Neuronal stem cell (in vitro differentiated cells): ENCODE data around the gene PAQR7.

ENCODE experiments used
- DNase-seq: peaks from one replicate; pipeline ENCODE4 v3.0.0-alpha.2; 2013; ENCODE audit warnings: low spot score
- H2AFZ ChIP-seq: one replicate; pipeline ENCODE4 v1.6.1; 2013; ENCODE audit warnings: mild to moderate bottlenecking, low read length, inconsistent platforms
- H2AK5ac ChIP-seq: 2 replicates; pipeline ENCODE4 v1.6.1; 2013; ENCODE audit warnings: low read depth, mild to moderate bottlenecking, inconsistent platforms, low read length, moderate library complexity, mixed read lengths
- H2BK120ac ChIP-seq: 2 replicates; pipeline ENCODE4 v1.6.1; 2013; ENCODE audit warnings: low read depth, mild to moderate bottlenecking, inconsistent platforms, low read length, moderate library complexity, mixed read lengths
- H2BK12ac ChIP-seq: one replicate; pipeline ENCODE4 v1.6.1; 2013; ENCODE audit warnings: low read length, inconsistent platforms
- H2BK15ac ChIP-seq: 2 replicates; pipeline ENCODE4 v1.6.1; 2013; ENCODE audit warnings: mild to moderate bottlenecking, low read length, inconsistent platforms, mixed read lengths
- H2BK5ac ChIP-seq: one replicate; pipeline ENCODE4 v1.6.1; 2013; ENCODE audit warnings: inconsistent platforms, mild to moderate bottlenecking, low read length, moderate library complexity
- H3K14ac ChIP-seq: one replicate; pipeline ENCODE4 v1.6.1; 2013; ENCODE audit warnings: low read length, inconsistent platforms
- H3K18ac ChIP-seq: 2 replicates; pipeline ENCODE4 v1.6.1; 2013; ENCODE audit warnings: low read length, inconsistent platforms
- H3K23ac ChIP-seq: 2 replicates; pipeline ENCODE4 v1.6.1; 2013; ENCODE audit warnings: low read depth, mild to moderate bottlenecking, mixed read lengths, low read length, inconsistent platforms; ENCODE audit not compliant: poor library complexity
- H3K27ac ChIP-seq: replicated peaks from 3 replicates; pipeline ENCODE4 v1.5.1; 2013; ENCODE audit warnings: low read length, inconsistent platforms
- H3K27me3 ChIP-seq, 3 experiments: 2 replicates each; pipeline ENCODE4 v1.6.1; 2013; ENCODE audit warnings: low read length in 3 of 3, mild to moderate bottlenecking in 2 of 3, inconsistent platforms in 1 of 3, low read depth in 1 of 3, mixed read lengths in 1 of 3, moderate library complexity in 1 of 3; ENCODE audit not compliant: control insufficient read depth in 3 of 3, insufficient read depth in 3 of 3
- H3K36me3 ChIP-seq, 2 donors: replicated peaks in 1 of 2; 2 replicates each; pipeline ENCODE4 v1.6.1; 2013; ENCODE audit warnings: low read length in 2 of 2; ENCODE audit not compliant: control insufficient read depth in 2 of 2, insufficient read depth in 2 of 2
- H3K4ac ChIP-seq: 2 replicates; pipeline ENCODE4 v1.6.1; 2013; ENCODE audit warnings: inconsistent platforms, mild to moderate bottlenecking, low read length, moderate library complexity
- H3K4me1 ChIP-seq, 2 donors: 1 replicate in 1 of 2; 2 replicates in 1 of 2; pipeline ENCODE4 v1.6.1; 2013; ENCODE audit warnings: low read length in 2 of 2, low read depth in 1 of 2; ENCODE audit not compliant: control insufficient read depth in 2 of 2, insufficient read depth in 1 of 2
- H3K4me2 ChIP-seq: one replicate; pipeline ENCODE4 v1.6.1; 2013; ENCODE audit warnings: mild to moderate bottlenecking, low read length, inconsistent platforms; ENCODE audit not compliant: insufficient read depth, poor library complexity, severe bottlenecking
- H3K4me3 ChIP-seq, 2 donors: 2 replicates each; pipeline ENCODE4 v1.5.1; 2013; ENCODE audit warnings: low read length in 2 of 2, mild to moderate bottlenecking in 2 of 2, inconsistent platforms in 1 of 2, moderate library complexity in 1 of 2
- H3K79me1 ChIP-seq: one replicate; pipeline ENCODE4 v1.6.1; 2013; ENCODE audit warnings: low read depth, mild to moderate bottlenecking, inconsistent platforms, low read length, moderate library complexity
- H3K9ac ChIP-seq: one replicate; pipeline ENCODE4 v1.6.1; 2013; ENCODE audit warnings: mild to moderate bottlenecking, low read depth, low read length, inconsistent platforms; ENCODE audit not compliant: poor library complexity
- H3K9me3 ChIP-seq, 2 donors: replicated peaks in 1 of 2; 2 replicates each; pipeline versions ENCODE3 to v1.6.1; 2013; ENCODE audit warnings: low read length in 2 of 2, mild to moderate bottlenecking in 2 of 2, inconsistent platforms in 1 of 2, low read depth in 1 of 2, mixed read lengths in 1 of 2, moderate library complexity in 1 of 2; ENCODE audit not compliant: control insufficient read depth in 2 of 2, insufficient read depth in 1 of 2
- H4K8ac ChIP-seq: one replicate; pipeline ENCODE4 v1.6.1; 2013; ENCODE audit warnings: low read depth, mild to moderate bottlenecking, inconsistent platforms, low read length, moderate library complexity
- H4K91ac ChIP-seq: one replicate; pipeline ENCODE4 v1.6.1; 2013; ENCODE audit warnings: low read length, low read depth, mild to moderate bottlenecking, inconsistent platforms; ENCODE audit not compliant: poor library complexity
- WGBS, 2 donors: extraction: QIAGEN DNeasy Blood & Tissue Kit; methylation state at CpG; one replicate each; pipeline ENCODE4 v1.1.7; 2013; ENCODE audit warnings: missing lambda C conversion rate in 2 of 2, mixed read lengths in 1 of 2; ENCODE audit not compliant: insufficient read length in 2 of 2, insufficient replicate concordance in 1 of 2; ENCODE audit errors: extremely low coverage in 2 of 2; 5-methylcytosine and 5-hydroxymethylcytosine counted together

PAQR7 gene

GRCh38 chr1:25909040-25909439 is 33.5 kb upstream of the PAQR7 start:
- no peaks in the 10 kb centered on the region for H3K9me3 ChIP-seq
- no peak overlapping the region for H2BK5ac ChIP-seq
- H2BK120ac ChIP-seq, result no peak overlapping the region
- H3K18ac ChIP-seq, result peak overlapping the region; percentile 68
- no peak overlapping the region for H2BK12ac ChIP-seq
- H3K4me1 ChIP-seq, result peaks cover 13 to 19% of the 10 kb centered on the region in 2 donors
- no peak overlapping the region for H3K14ac ChIP-seq
- H4K8ac ChIP-seq, result no peak overlapping the region
- H3K4ac ChIP-seq, result no peak overlapping the region
- no peak overlapping the region for H2AK5ac ChIP-seq
- no peaks in the 10 kb centered on the region for H3K27me3 ChIP-seq
- peak overlapping the region; percentile 59 for H2BK15ac ChIP-seq
- H3K23ac ChIP-seq, result no peak overlapping the region
- peak overlapping the region; percentile 20 for H3K27ac ChIP-seq
- no peak overlapping the region for H3K4me2 ChIP-seq
- no peaks in the 10 kb centered on the region for H3K79me1 ChIP-seq
- no peak overlapping the region for H3K4me3 ChIP-seq
- WGBS, 2 donors, result no CpG with 5 or more reads among the region's 10 CpGs
- peaks cover 0 to 6% of the 10 kb centered on the region in 2 donors for H3K36me3 ChIP-seq
- DNase-seq, result no peak
- no peak overlapping the region for H4K91ac ChIP-seq
- H2AFZ ChIP-seq, result peak overlapping the region; percentile 54
- no peak overlapping the region for H3K9ac ChIP-seq

- no peak overlapping the region for H2BK15ac ChIP-seq
- no peaks in the 10 kb centered on the region for H3K27me3 ChIP-seq
- no peak overlapping the region for H3K9ac ChIP-seq
- H2AFZ ChIP-seq, result peak overlapping the region; percentile 59
- no peak for DNase-seq
- H4K8ac ChIP-seq, result no peak overlapping the region
- H3K4me1 ChIP-seq, result peaks cover 16 to 21% of the 10 kb centered on the region in 2 donors
- no peak overlapping the region for H2BK120ac ChIP-seq
- H4K91ac ChIP-seq, result no peak overlapping the region
- H3K4me3 ChIP-seq, result no peak overlapping the region
- no peak overlapping the region for H3K14ac ChIP-seq
- H2BK5ac ChIP-seq, result no peak overlapping the region
- H3K79me1 ChIP-seq, result no peaks in the 10 kb centered on the region
- H2AK5ac ChIP-seq, result no peak overlapping the region
- no peak overlapping the region for H3K4ac ChIP-seq
- H3K4me2 ChIP-seq, result no peak overlapping the region
- H3K9me3 ChIP-seq, result no peaks in the 10 kb centered on the region
- no peak overlapping the region for H2BK12ac ChIP-seq
- H3K36me3 ChIP-seq, result peaks cover 1 to 14% of the 10 kb centered on the region in 2 donors
- H3K23ac ChIP-seq, result no peak overlapping the region
- WGBS, 2 donors, result no CpG with 5 or more reads among the region's 1 CpG
- H3K27ac ChIP-seq, result no peak overlapping the region
- no peak overlapping the region for H3K18ac ChIP-seq
Measured at GRCh38 chr1:25908161-25908560, 32.7 kb upstream of the PAQR7 start.

DNA sequence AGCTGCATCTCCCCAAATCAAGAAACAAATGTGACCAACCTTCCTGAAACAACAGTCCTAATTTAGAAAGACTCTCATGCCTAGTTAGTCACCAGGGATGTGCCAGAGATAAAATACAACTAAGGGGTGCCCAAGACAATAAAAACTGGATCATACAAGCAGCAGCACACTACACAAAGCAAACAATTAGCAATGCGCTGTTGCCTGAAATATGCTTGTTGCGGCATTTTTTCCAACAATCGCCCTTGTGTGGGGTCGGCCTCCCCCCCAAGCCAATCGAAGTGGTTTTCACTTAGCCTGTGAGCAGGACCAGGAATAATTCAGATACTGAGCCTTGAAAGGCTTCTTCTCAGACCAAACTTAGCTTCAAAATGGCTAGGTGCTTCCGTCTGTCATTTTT is 32.1 kb upstream of the PAQR7 start:
- H2BK15ac ChIP-seq, result no peak overlapping the region
- WGBS, 2 donors, result no CpG with 5 or more reads among the region's 6 CpGs
- H3K9me3 ChIP-seq, result no peaks in the 10 kb centered on the region
- H2AFZ ChIP-seq, result peak overlapping the region; percentile 59
- H3K36me3 ChIP-seq, result peaks cover 4 to 20% of the 10 kb centered on the region in 2 donors
- H3K27me3 ChIP-seq, result no peaks in the 10 kb centered on the region
- H3K4me1 ChIP-seq, result peaks cover 17 to 26% of the 10 kb centered on the region in 2 donors
- H2BK5ac ChIP-seq, result no peak overlapping the region
- peak overlapping the region; percentile 28 for H4K91ac ChIP-seq
- H3K4me3 ChIP-seq, result no peak overlapping the region
- H2AK5ac ChIP-seq, result no peak overlapping the region
- H3K4me2 ChIP-seq, result no peak overlapping the region
- no peak overlapping the region for H3K14ac ChIP-seq
- H3K23ac ChIP-seq, result no peak overlapping the region
- H2BK12ac ChIP-seq, result no peak overlapping the region
- DNase-seq, result no peak
- no peak overlapping the region for H3K9ac ChIP-seq
- H2BK120ac ChIP-seq, result no peak overlapping the region
- H3K4ac ChIP-seq, result no peak overlapping the region
- no peak overlapping the region for H3K18ac ChIP-seq
- H3K79me1 ChIP-seq, result peaks cover under 1% of the 10 kb centered on the region
- no peak overlapping the region for H3K27ac ChIP-seq
- no peak overlapping the region for H4K8ac ChIP-seq

DNA sequence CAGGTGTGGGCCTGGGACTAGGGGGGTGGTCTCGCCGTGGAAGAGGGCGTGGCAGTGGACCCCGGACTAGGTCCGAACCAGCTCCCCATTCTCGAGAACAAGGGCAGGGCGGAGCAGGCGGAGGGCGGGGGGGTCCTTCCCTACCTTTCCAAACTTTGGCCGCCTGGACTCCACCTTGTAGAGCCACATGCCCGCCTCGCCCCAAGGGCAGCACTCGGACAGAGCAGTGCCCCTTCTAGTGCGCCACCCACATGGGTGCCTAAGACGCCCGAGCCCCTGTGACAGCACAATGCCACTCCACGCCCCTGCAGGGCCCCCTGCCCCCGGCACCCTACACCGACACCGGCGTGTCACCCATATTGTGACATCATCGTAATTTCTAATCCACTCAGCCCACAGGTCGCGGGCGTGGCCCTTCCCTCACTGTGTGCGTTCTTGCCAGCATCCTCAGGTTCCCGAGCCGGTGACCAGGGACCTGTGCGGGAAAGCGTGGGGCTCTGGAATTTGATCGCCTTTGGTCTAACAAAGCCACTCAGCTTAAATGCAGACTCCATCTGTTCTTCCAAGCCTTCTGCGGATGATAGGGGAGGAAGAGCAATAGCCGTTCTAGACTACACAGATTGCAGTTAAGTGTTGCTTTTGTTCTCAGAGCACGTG is 31.3 kb upstream of the PAQR7 start:
- Histone ChIP-seq H2BK15ac (peak overlapping the region; percentile 97), H3K27me3 (no peaks in the 10 kb centered on the region), H3K14ac (no peak overlapping the region), H2BK120ac (peak overlapping the region; percentile 89), H2AFZ (peak overlapping the region; percentile 84), H3K36me3 (peaks cover 7 to 28% of the 10 kb centered on the region in 2 donors), H3K79me1 (peaks cover 4% of the 10 kb centered on the region), H2BK5ac (no peak overlapping the region), H3K23ac (peak overlapping the region; percentile 98), H3K9ac (peak overlapping the region; percentile 78), H4K8ac (peak overlapping the region; percentile 67), H3K4me3 (peak overlapping the region; percentile 63 to 73), H3K4ac (peak overlapping the region; percentile 93), H3K4me1 (peaks cover 20 to 29% of the 10 kb centered on the region in 2 donors), H3K27ac (peak overlapping the region; percentile 47), H3K4me2 (peak overlapping the region; percentile 78), H2AK5ac (peak overlapping the region; percentile 100), H3K9me3 (peaks cover 0 to 2% of the 10 kb centered on the region in 2 donors), H3K18ac (peak overlapping the region; percentile 98), H2BK12ac (peak overlapping the region; percentile 91), H4K91ac (peak overlapping the region; percentile 94)
- WGBS, 2 donors, result no CpG with 5 or more reads among the region's 34 CpGs
- no peak for DNase-seq
